H4 (cell line): Measurements from ENCODE around the gene ESF1. TPM values are rescaled to one million over a fixed set of nuclear protein-coding genes. Genes with fewer than 3 reads are reported as not detected.
A peak's percentile ranks its signal among the peaks of the same experiment; 100 is the strongest.
"Not testable (repeated sequence)": the region's sequence is repeated elsewhere in the genome, so short reads cannot be mapped to it uniquely, and the experiment has no call there.

Experiments
- DNase-seq: peaks from one replicate; pipeline ENCODE4 v3.0.0-alpha.2; 2015; ENCODE audit warnings: low spot score
- total RNA-seq: library from RNA; depleted of rRNA; stranded (reverse); fragments of >200 nt; shearing (Covaris generic); gene quantifications from 2 replicates; pipeline ENCODE4 v1.2.3, GENCODE V29; 2014

ESF1 gene
- total RNA-seq, 1 experiment from 2014 or later: 7.9 TPM

GRCh38 chr20:13788167-13788834 is 3.6 kb upstream of the ESF1 start:
- DNase-seq: peak; percentile 68

- no peak for DNase-seq
Measured at GRCh38 chr20:13786143-13786828, 1.6 kb upstream of the ESF1 start.

- no peak for DNase-seq
Measured at GRCh38 chr20:13784271-13784892, 337 bp downstream of the ESF1 start.

- DNase-seq: no peak
Measured at GRCh38 chr20:13783528-13783927, 1.2 kb downstream of the ESF1 start.

- DNase-seq: no peak
Measured at GRCh38 chr20:13778827-13779226, 5.9 kb downstream of the ESF1 start.

GRCh38 chr20:13777171-13777601 is 7.5 kb downstream of the ESF1 start:
- no peak for DNase-seq

GRCh38 chr20:13775867-13776266 is 8.9 kb downstream of the ESF1 start:
- no peak for DNase-seq

GRCh38 chr20:13772529-13772928 is 12.2 kb downstream of the ESF1 start:
- DNase-seq: no peak

GRCh38 chr20:13771853-13772453 is 12.8 kb downstream of the ESF1 start:
- peak; percentile 20 for DNase-seq

- no peak for DNase-seq
Measured at GRCh38 chr20:13770141-13770540, 14.6 kb downstream of the ESF1 start.

- no peak for DNase-seq
Measured at GRCh38 chr20:13765868-13766416, 18.8 kb downstream of the ESF1 start.

GRCh38 chr20:13765299-13765698 is 19.4 kb downstream of the ESF1 start:
- no peak for DNase-seq

GRCh38 chr20:13760451-13760946 is 24.2 kb downstream of the ESF1 start:
- DNase-seq: not testable (repeated sequence)

- no peak for DNase-seq
Measured at GRCh38 chr20:13758884-13759283, 25.8 kb downstream of the ESF1 start.

- no peak for DNase-seq
Measured at GRCh38 chr20:13756551-13756950, 28.2 kb downstream of the ESF1 start.

- no peak for DNase-seq
Measured at GRCh38 chr20:13755809-13756208, 28.9 kb downstream of the ESF1 start.

GRCh38 chr20:13753436-13754036 is 31.2 kb downstream of the ESF1 start:
- DNase-seq: no peak

GRCh38 chr20:13749811-13750210 is 34.9 kb downstream of the ESF1 start:
- no peak for DNase-seq

GRCh38 chr20:13745784-13746183 is 38.9 kb downstream of the ESF1 start:
- no peak for DNase-seq

GRCh38 chr20:13744352-13744751 is 40.4 kb downstream of the ESF1 start:
- DNase-seq: no peak

GRCh38 chr20:13741879-13742278 is 42.8 kb downstream of the ESF1 start:
- DNase-seq: no peak
